Vagina (tissue), 2 donors: ENCODE data around the gene POFUT1. TPM values are rescaled to one million over a fixed set of nuclear protein-coding genes. Genes with fewer than 3 reads are reported as not detected.

Source experiments
- DNase-seq, 2 donors: peaks; one replicate each; pipeline ENCODE4 v3.0.0-alpha.2; 2017; ENCODE audit errors: extremely low spot score in 2 of 2
- H3K27ac ChIP-seq: fragments of 200-600 bp; sonication (generic); one replicate; pipeline ENCODE4 v1.5.1; 2019
- H3K27me3 ChIP-seq: fragments of 200-600 bp; sonication (generic); one replicate; pipeline ENCODE4 v1.5.1; 2019
- H3K36me3 ChIP-seq, 2 donors: fragments of 200-600 bp; sonication (generic); one replicate each; pipeline ENCODE4 v1.5.1; 2017 to 2019
- H3K4me1 ChIP-seq: fragments of 200-600 bp; sonication (generic); one replicate; pipeline ENCODE4 v1.5.1; 2019
- H3K4me3 ChIP-seq, 2 donors: fragments of 200-600 bp; sonication (generic); 1 replicate in 1 of 2; 2 replicates in 1 of 2; pipeline ENCODE4 v1.5.1; 2016 to 2019
- H3K9me3 ChIP-seq: fragments of 200-600 bp; sonication (generic); one replicate; pipeline ENCODE4 v1.5.1; 2019
- CTCF ChIP-seq, 3 experiments: fragments of 450-650 bp in 2 of 3; fragments of 200-600 bp in 1 of 3; sonication (generic) in 1 of 3; IDR thresholded peaks; one replicate each; pipeline ENCODE4 v1.5.1; 2017 to 2019; ENCODE audit warnings: antibody characterized with exemption in 3 of 3, mild to moderate bottlenecking in 2 of 3, moderate library complexity in 2 of 3
- POLR2A ChIP-seq, 2 donors: fragments of 450-650 bp; IDR thresholded peaks; one replicate each; pipeline ENCODE4 v1.6.1; 2017; ENCODE audit warnings: antibody characterized with exemption in 2 of 2, mild to moderate bottlenecking in 2 of 2, moderate library complexity in 2 of 2
- POLR2AphosphoS5 ChIP-seq, 2 donors: sonication (generic); formaldehyde crosslinking; IDR thresholded peaks; one replicate each; pipeline ENCODE4 v1.9.0; 2017; ENCODE audit warnings: antibody characterized with exemption in 2 of 2, mild to moderate bottlenecking in 2 of 2, low read depth in 1 of 2; ENCODE audit not compliant: insufficient read depth in 1 of 2
- intact Hi-C: fragments of 100-400 bp; cut with DNase I; formaldehyde crosslinking; loops from one replicate; pipeline ENCODE4 v1.15.1; 2023
- total RNA-seq: library from RNA; depleted of rRNA; stranded (reverse); fragments of >200 nt; gene quantifications from one replicate; pipeline ENCODE4 v1.2.3, GENCODE V29; 2016

Gene POFUT1
- total RNA-seq, 1 donor from 2014 or later, result 27.7 TPM

- H3K36me3 ChIP-seq, result peaks cover 0 to 62% of the 10 kb centered on the region in 2 donors
- intact Hi-C loops, result no loop called here
- H3K27me3 ChIP-seq, result no peaks in the 10 kb centered on the region
- H3K9me3 ChIP-seq, result no peaks in the 10 kb centered on the region
- no peak overlapping the region for H3K27ac ChIP-seq
- DNase-seq, result no peak
- H3K4me1 ChIP-seq, result peaks cover 18% of the 10 kb centered on the region
- TF ChIP-seq CTCF (IDR thresholded peaks at IDR 0.05), result no peak
- no peak for TF ChIP-seq POLR2A (IDR thresholded peaks at IDR 0.05)
- no peak for TF ChIP-seq POLR2AphosphoS5 (IDR thresholded peaks at IDR 0.05; ENCODE audit: insufficient read depth in 1 of 2, low read depth in 1 of 2)
- no peak overlapping the region for H3K4me3 ChIP-seq
Measured at GRCh38 chr20:32199006-32199405, 8.7 kb upstream of the POFUT1 start.

- no peak for DNase-seq
- intact Hi-C loops, result no loop called here
- TF ChIP-seq CTCF (IDR thresholded peaks at IDR 0.05), result no peak
- no peak for TF ChIP-seq POLR2AphosphoS5 (IDR thresholded peaks at IDR 0.05; ENCODE audit: insufficient read depth in 1 of 2, low read depth in 1 of 2)
- TF ChIP-seq POLR2A (IDR thresholded peaks at IDR 0.05), result no peak
- H3K36me3 ChIP-seq, result peaks cover 0 to 44% of the 10 kb centered on the region in 2 donors
- H3K27me3 ChIP-seq, result no peaks in the 10 kb centered on the region
- H3K4me3 ChIP-seq, result no peak overlapping the region
- H3K27ac ChIP-seq, result no peak overlapping the region
- H3K4me1 ChIP-seq, result peaks cover 42% of the 10 kb centered on the region
- no peaks in the 10 kb centered on the region for H3K9me3 ChIP-seq
Measured at GRCh38 chr20:32201296-32201976, 6.2 kb upstream of the POFUT1 start.

- Histone ChIP-seq H3K9me3 (no peaks in the 10 kb centered on the region), H3K27ac (no peak overlapping the region), H3K4me3 (no peak overlapping the region), H3K4me1 (peaks cover 48% of the 10 kb centered on the region), H3K27me3 (no peaks in the 10 kb centered on the region), H3K36me3 (peaks cover 0 to 39% of the 10 kb centered on the region in 2 donors)
- intact Hi-C loops, result no loop called here
- TF ChIP-seq CTCF (IDR thresholded peaks at IDR 0.05) (no peak), POLR2A (IDR thresholded peaks at IDR 0.05) (no peak), POLR2AphosphoS5 (IDR thresholded peaks at IDR 0.05; ENCODE audit: insufficient read depth in 1 of 2, low read depth in 1 of 2) (no peak)
- DNase-seq, result no peak
Measured at GRCh38 chr20:32201977-32202363, 5.7 kb upstream of the POFUT1 start.

- Histone ChIP-seq H3K4me3 (no peak overlapping the region), H3K36me3 (peaks cover 0 to 23% of the 10 kb centered on the region in 2 donors), H3K4me1 (peaks cover 55% of the 10 kb centered on the region), H3K9me3 (no peaks in the 10 kb centered on the region), H3K27ac (peak overlapping the region; percentile 96), H3K27me3 (no peaks in the 10 kb centered on the region)
- DNase-seq, result no peak
- no peak for TF ChIP-seq CTCF (IDR thresholded peaks at IDR 0.05)
- intact Hi-C loops, result no loop called here
Measured at GRCh38 chr20:32203356-32204204, 4.1 kb upstream of the POFUT1 start.
